Caco-2 (cell line): ENCODE results near the gene ARL4A. TPM values are rescaled to one million over a fixed set of nuclear protein-coding genes. Genes with fewer than 3 reads are reported as not detected.

Source experiments
- BruUV-seq: library from RNA; stranded (reverse); fragments of 400-500 nt; replicated peaks from 2 replicates; lab custom pipeline; 2021; lab: Mats Ljungman, UMichigan
- CTCF ChIA-PET: fragments of 300-600 bp; sonication (Branson Sonifier 250); formaldehyde crosslinking; loops from one replicate; lab custom pipeline; 2022; ENCODE audit warnings: antibody characterized with exemption; lab: Charles Lee
- POLR2A ChIA-PET: fragments of 300-600 bp; sonication (Branson Sonifier 250); formaldehyde crosslinking; loops from one replicate; lab custom pipeline; 2022; ENCODE audit warnings: antibody characterized with exemption; lab: Charles Lee
- DNase-seq, 2 experiments: peaks; one replicate each; pipeline versions ENCODE4 v3.0.0 to v3.0.0-alpha.2; 2020 to 2022
- H3K27me3 ChIP-seq: replicated peaks from 2 replicates; pipeline ENCODE4 v1.6.0; 2011; ENCODE audit warnings: low read length; ENCODE audit not compliant: control insufficient read depth, insufficient read depth
- H3K36me3 ChIP-seq: 2 replicates; pipeline ENCODE4 v1.5.1; 2011; ENCODE audit warnings: low read length; ENCODE audit not compliant: control insufficient read depth, insufficient read depth
- H3K4me1 ChIP-seq: fragments of 250-450 bp; sonication (Bioruptor Pico); 2 replicates; pipeline ENCODE4 v1.5.1; 2020; ENCODE audit warnings: mild to moderate bottlenecking
- H3K4me3 ChIP-seq: 2 replicates; pipeline ENCODE4 v1.5.1; 2011; ENCODE audit warnings: low read depth, mild to moderate bottlenecking, control low read depth, low read length
- H3K9me3 ChIP-seq: fragments of 250-450 bp; sonication (Bioruptor Pico); 2 replicates; pipeline ENCODE4 v1.5.1; 2020; ENCODE audit warnings: mild to moderate bottlenecking, moderate library complexity
- H3K27ac Mint-ChIP-seq: one replicate; pipeline ENCODE4 v1.8.0; 2022; ENCODE audit warnings: mixed read lengths; ENCODE audit not compliant: unreplicated experiment
- H3K27me3 Mint-ChIP-seq: one replicate; pipeline ENCODE4 v1.8.0; 2022; ENCODE audit warnings: mixed read lengths; ENCODE audit not compliant: insufficient read depth, unreplicated experiment
- H3K36me3 Mint-ChIP-seq: one replicate; pipeline ENCODE4 v1.8.0; 2022; ENCODE audit warnings: mild to moderate bottlenecking, mixed read lengths; ENCODE audit not compliant: insufficient read depth, unreplicated experiment
- H3K4me1 Mint-ChIP-seq: one replicate; pipeline ENCODE4 v1.8.0; 2022; ENCODE audit warnings: low read depth, mixed read lengths; ENCODE audit not compliant: unreplicated experiment
- H3K4me3 Mint-ChIP-seq: one replicate; pipeline ENCODE4 v1.8.0; 2022; ENCODE audit warnings: mild to moderate bottlenecking, moderate library complexity, mixed read lengths; ENCODE audit not compliant: unreplicated experiment
- H3K9me3 Mint-ChIP-seq: one replicate; pipeline ENCODE4 v1.8.0; 2022; ENCODE audit warnings: mixed read lengths; ENCODE audit not compliant: unreplicated experiment
- intact Hi-C: fragments of 100-400 bp; cut with micrococcal nuclease; formaldehyde crosslinking; loops from one replicate; pipeline ENCODE4 v1.10.0; 2022; ENCODE audit not compliant: unreplicated experiment
- total RNA-seq: library from RNA; stranded (reverse); gene quantifications from 2 replicates; pipeline ENCODE4 v1.2.3, GENCODE V29; 2022
- TF ChIP-seq, protein P1 (sequence below), 2 experiments: fragments of 200-600 bp in 1 of 2; IDR thresholded peaks; 1 replicate in 1 of 2; 2 replicates in 1 of 2; pipeline versions ENCODE4 v1.5.1 to v1.8.0; 2011 to 2022; ENCODE audit warnings: antibody characterized with exemption in 1 of 2, control low read depth in 1 of 2, inconsistent platforms in 1 of 2, low read depth in 1 of 2, low read length in 1 of 2, mild to moderate bottlenecking in 1 of 2, moderate library complexity in 1 of 2; ENCODE audit not compliant: insufficient read depth in 1 of 2, severe bottlenecking in 1 of 2, unreplicated experiment in 1 of 2

The ARL4A gene
- total RNA-seq, 1 experiment from 2014 or later, result 40.6 TPM

DNA sequence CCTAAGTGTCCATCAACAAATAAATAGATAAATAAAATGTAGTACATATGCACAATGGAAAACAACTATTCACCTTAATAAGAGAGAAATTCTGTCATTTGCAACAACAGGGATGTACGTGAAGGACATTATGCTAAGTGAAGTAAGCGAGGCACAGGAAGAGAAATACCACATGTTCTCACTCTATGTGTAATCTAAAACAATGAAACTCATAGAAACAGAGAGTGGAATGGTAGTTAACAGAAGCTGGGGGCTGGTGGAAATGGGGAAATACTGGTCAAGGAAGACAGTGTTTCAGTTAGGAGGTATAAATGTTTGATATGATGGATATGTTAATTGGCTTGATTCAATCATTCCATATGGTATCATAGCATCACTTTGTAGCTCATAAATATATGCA is 43.1 kb downstream of the ARL4A start:
- no peaks in the 10 kb centered on the region for H3K9me3 Mint-ChIP-seq
- BruUV-seq, result no TSS peak
- Histone ChIP-seq H3K36me3 (no peaks in the 10 kb centered on the region), H3K4me3 (no peak overlapping the region), H3K4me1 (peaks cover 6% of the 10 kb centered on the region; the same call in 1 of the 2 replicates), H3K27me3 (no peaks in the 10 kb centered on the region), H3K9me3 (no peaks in the 10 kb centered on the region)
- ChIA-PET CTCF (no interaction called here), POLR2A (no interaction called here)
- H3K27ac Mint-ChIP-seq, result no peak overlapping the region
- intact Hi-C loops, result loop anchor here (5.0 kb wide), 1 partner anchor 387 kb away; no protein-coding TSS in a partner anchor
- H3K36me3 Mint-ChIP-seq, result no peaks in the 10 kb centered on the region
- TF ChIP-seq, protein P1, sequence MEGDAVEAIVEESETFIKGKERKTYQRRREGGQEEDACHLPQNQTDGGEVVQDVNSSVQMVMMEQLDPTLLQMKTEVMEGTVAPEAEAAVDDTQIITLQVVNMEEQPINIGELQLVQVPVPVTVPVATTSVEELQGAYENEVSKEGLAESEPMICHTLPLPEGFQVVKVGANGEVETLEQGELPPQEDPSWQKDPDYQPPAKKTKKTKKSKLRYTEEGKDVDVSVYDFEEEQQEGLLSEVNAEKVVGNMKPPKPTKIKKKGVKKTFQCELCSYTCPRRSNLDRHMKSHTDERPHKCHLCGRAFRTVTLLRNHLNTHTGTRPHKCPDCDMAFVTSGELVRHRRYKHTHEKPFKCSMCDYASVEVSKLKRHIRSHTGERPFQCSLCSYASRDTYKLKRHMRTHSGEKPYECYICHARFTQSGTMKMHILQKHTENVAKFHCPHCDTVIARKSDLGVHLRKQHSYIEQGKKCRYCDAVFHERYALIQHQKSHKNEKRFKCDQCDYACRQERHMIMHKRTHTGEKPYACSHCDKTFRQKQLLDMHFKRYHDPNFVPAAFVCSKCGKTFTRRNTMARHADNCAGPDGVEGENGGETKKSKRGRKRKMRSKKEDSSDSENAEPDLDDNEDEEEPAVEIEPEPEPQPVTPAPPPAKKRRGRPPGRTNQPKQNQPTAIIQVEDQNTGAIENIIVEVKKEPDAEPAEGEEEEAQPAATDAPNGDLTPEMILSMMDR (IDR thresholded peaks at IDR 0.05; ENCODE audit: insufficient read depth in 1 of 2, low read depth in 1 of 2, low read length in 1 of 2, severe bottlenecking in 1 of 2, unreplicated experiment in 1 of 2), result no peak
- H3K4me3 Mint-ChIP-seq, result no peak overlapping the region
- DNase-seq, result no peak
- no peaks in the 10 kb centered on the region for H3K27me3 Mint-ChIP-seq
- peaks cover 6% of the 10 kb centered on the region for H3K4me1 Mint-ChIP-seq

GRCh38 chr7:12731214-12731656 is 43.8 kb downstream of the ARL4A start:
- Histone ChIP-seq H3K4me1 (peaks cover 8% of the 10 kb centered on the region; the same call in 1 of the 2 replicates), H3K9me3 (no peaks in the 10 kb centered on the region), H3K27me3 (no peaks in the 10 kb centered on the region), H3K36me3 (no peaks in the 10 kb centered on the region), H3K4me3 (no peak overlapping the region)
- H3K36me3 Mint-ChIP-seq, result no peaks in the 10 kb centered on the region
- peaks cover 6% of the 10 kb centered on the region for H3K4me1 Mint-ChIP-seq
- no TSS peak for BruUV-seq
- no peak overlapping the region for H3K4me3 Mint-ChIP-seq
- no peak overlapping the region for H3K27ac Mint-ChIP-seq
- intact Hi-C loops, result loop anchor here (5.0 kb wide), 1 partner anchor 386 kb away; no protein-coding TSS in a partner anchor
- no peaks in the 10 kb centered on the region for H3K9me3 Mint-ChIP-seq
- POLR2A ChIA-PET, result no interaction called here
- DNase-seq, result peak in 1 of 2 experiments; percentile 9
- no peaks in the 10 kb centered on the region for H3K27me3 Mint-ChIP-seq
- TF ChIP-seq, protein P1 (IDR thresholded peaks at IDR 0.05; ENCODE audit: insufficient read depth in 1 of 2, low read depth in 1 of 2, low read length in 1 of 2, severe bottlenecking in 1 of 2, unreplicated experiment in 1 of 2), result peak in 1 of 2 experiments; percentile 13
- CTCF ChIA-PET, result no interaction called here

DNA sequence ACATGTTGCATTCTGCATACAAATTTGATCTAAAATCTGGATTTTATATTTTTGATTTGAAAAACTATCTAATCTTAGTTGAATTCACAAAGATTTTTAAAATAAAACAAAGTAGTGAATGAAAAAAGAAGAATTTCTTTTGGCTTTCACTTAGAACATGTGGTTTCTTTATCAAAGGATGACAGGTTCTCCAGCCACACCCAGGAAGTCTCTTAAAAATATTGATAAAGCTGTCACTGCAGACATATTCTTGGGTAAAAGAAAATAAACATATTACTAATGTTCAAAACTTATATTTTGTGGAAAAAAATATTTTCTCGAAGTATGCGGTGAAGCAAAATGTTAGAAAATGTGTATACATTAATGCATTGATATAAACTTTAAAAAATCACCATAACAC is 44.3 kb downstream of the ARL4A start:
- H3K27me3 Mint-ChIP-seq, result no peaks in the 10 kb centered on the region
- POLR2A ChIA-PET, result no interaction called here
- DNase-seq, result no peak

More for the DNA sequence above, 44.3 kb downstream of the ARL4A start:
- Histone ChIP-seq H3K36me3 (no peaks in the 10 kb centered on the region), H3K4me1 (peaks cover 8% of the 10 kb centered on the region; the same call in 1 of the 2 replicates), H3K27me3 (no peaks in the 10 kb centered on the region), H3K4me3 (no peak overlapping the region), H3K9me3 (no peaks in the 10 kb centered on the region)
- H3K4me1 Mint-ChIP-seq, result peaks cover 6% of the 10 kb centered on the region
- BruUV-seq, result no TSS peak
- CTCF ChIA-PET, result no interaction called here
- H3K27ac Mint-ChIP-seq, result no peak overlapping the region
- H3K9me3 Mint-ChIP-seq, result no peaks in the 10 kb centered on the region
- TF ChIP-seq, protein P1 (IDR thresholded peaks at IDR 0.05; ENCODE audit: insufficient read depth in 1 of 2, low read depth in 1 of 2, low read length in 1 of 2, severe bottlenecking in 1 of 2, unreplicated experiment in 1 of 2), result no peak
- intact Hi-C loops, result loop anchor here (5.0 kb wide), 1 partner anchor 386 kb away; no protein-coding TSS in a partner anchor
- H3K4me3 Mint-ChIP-seq, result no peak overlapping the region
- no peaks in the 10 kb centered on the region for H3K36me3 Mint-ChIP-seq
